ENCODE results near the gene GRID2IP. TPM values are rescaled to one million over a fixed set of nuclear protein-coding genes. Genes with fewer than 3 reads are reported as not detected.

Gene GRID2IP
- total and polyA plus RNA-seq, 2 of the 13 experiments (the other 11 are each of a cell fraction or from before 2014, with no cell fraction given): 0.03 TPM; not detected in 1

DNA sequence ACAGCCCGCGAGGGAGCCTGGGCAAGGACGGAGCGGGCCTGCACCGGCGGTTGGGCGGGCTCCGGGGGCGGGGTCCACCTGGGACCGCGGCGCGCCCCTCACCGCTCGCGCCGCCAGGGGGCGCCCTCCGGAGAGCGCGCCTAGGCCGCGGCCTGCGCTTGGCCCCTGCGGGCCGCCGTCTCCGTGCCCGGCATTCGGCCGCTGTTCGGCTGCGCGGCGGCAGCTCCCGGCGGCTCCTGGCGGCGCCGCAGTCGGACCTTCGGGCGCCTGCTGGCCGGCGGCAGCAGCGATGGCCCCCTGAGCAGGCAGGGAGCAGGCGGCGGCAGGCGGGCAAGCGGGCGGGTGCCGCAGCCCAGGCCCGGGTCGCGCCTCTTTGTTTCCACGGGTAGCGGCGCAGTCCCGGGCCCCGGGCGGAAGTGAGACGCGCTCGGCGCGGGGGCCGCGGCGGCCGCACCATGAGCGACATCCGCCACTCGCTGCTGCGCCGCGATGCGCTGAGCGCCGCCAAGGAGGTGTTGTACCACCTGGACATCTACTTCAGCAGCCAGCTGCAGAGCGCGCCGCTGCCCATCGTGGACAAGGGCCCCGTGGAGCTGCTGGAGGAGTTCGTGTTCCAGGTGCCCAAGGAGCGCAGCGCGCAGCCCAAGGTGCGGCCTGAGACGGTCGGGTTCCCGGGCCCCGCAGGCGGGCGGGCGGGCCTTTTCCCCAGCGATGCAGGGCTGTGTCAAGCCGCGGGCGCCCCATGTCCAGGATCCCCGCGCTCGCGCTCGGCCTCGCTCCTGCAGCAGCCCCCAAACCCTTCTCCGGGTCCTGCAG, 38.8 kb upstream of the GRID2IP start, which contains the start of gene INTS15 (continued):
- TF ChIP-seq, protein P1, sequence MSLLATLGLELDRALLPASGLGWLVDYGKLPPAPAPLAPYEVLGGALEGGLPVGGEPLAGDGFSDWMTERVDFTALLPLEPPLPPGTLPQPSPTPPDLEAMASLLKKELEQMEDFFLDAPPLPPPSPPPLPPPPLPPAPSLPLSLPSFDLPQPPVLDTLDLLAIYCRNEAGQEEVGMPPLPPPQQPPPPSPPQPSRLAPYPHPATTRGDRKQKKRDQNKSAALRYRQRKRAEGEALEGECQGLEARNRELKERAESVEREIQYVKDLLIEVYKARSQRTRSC (CRISPR knock-in tag; IDR thresholded peaks at IDR 0.05; ENCODE audit: low read depth): no peak
- TF ChIP-seq NPAS2 (CRISPR knock-in tag; IDR thresholded peaks at IDR 0.05; ENCODE audit: borderline replicate concordance): no peak
- no peak for TF ChIP-seq ZNF205 (CRISPR knock-in tag; IDR thresholded peaks at IDR 0.05)
- TF ChIP-seq JUND (CRISPR knock-in tag; IDR thresholded peaks at IDR 0.05): no peak
- TF ChIP-seq ZNF354B (CRISPR knock-in tag; IDR thresholded peaks at IDR 0.05): no peak
- no peak for TF ChIP-seq SRSF1 (optimal IDR thresholded peaks at IDR 0.05; ENCODE audit: low read depth, low read length)
- TF ChIP-seq ZNF317 (CRISPR knock-in tag; IDR thresholded peaks at IDR 0.05): no peak
- TF ChIP-seq, protein P2, sequence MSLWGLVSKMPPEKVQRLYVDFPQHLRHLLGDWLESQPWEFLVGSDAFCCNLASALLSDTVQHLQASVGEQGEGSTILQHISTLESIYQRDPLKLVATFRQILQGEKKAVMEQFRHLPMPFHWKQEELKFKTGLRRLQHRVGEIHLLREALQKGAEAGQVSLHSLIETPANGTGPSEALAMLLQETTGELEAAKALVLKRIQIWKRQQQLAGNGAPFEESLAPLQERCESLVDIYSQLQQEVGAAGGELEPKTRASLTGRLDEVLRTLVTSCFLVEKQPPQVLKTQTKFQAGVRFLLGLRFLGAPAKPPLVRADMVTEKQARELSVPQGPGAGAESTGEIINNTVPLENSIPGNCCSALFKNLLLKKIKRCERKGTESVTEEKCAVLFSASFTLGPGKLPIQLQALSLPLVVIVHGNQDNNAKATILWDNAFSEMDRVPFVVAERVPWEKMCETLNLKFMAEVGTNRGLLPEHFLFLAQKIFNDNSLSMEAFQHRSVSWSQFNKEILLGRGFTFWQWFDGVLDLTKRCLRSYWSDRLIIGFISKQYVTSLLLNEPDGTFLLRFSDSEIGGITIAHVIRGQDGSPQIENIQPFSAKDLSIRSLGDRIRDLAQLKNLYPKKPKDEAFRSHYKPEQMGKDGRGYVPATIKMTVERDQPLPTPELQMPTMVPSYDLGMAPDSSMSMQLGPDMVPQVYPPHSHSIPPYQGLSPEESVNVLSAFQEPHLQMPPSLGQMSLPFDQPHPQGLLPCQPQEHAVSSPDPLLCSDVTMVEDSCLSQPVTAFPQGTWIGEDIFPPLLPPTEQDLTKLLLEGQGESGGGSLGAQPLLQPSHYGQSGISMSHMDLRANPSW (CRISPR knock-in tag; IDR thresholded peaks at IDR 0.05; ENCODE audit: borderline replicate concordance): no peak
- TF ChIP-seq ZNF713 (CRISPR knock-in tag; IDR thresholded peaks at IDR 0.05): no peak
- no peak for TF ChIP-seq ZNF430 (CRISPR knock-in tag; IDR thresholded peaks at IDR 0.05)
- peak; percentile 62; the same call in 1 of the 2 replicates for TF ChIP-seq ZSCAN31 (CRISPR knock-in tag; IDR thresholded peaks at IDR 0.05; ENCODE audit: low read depth)
- TF ChIP-seq, protein P3, sequence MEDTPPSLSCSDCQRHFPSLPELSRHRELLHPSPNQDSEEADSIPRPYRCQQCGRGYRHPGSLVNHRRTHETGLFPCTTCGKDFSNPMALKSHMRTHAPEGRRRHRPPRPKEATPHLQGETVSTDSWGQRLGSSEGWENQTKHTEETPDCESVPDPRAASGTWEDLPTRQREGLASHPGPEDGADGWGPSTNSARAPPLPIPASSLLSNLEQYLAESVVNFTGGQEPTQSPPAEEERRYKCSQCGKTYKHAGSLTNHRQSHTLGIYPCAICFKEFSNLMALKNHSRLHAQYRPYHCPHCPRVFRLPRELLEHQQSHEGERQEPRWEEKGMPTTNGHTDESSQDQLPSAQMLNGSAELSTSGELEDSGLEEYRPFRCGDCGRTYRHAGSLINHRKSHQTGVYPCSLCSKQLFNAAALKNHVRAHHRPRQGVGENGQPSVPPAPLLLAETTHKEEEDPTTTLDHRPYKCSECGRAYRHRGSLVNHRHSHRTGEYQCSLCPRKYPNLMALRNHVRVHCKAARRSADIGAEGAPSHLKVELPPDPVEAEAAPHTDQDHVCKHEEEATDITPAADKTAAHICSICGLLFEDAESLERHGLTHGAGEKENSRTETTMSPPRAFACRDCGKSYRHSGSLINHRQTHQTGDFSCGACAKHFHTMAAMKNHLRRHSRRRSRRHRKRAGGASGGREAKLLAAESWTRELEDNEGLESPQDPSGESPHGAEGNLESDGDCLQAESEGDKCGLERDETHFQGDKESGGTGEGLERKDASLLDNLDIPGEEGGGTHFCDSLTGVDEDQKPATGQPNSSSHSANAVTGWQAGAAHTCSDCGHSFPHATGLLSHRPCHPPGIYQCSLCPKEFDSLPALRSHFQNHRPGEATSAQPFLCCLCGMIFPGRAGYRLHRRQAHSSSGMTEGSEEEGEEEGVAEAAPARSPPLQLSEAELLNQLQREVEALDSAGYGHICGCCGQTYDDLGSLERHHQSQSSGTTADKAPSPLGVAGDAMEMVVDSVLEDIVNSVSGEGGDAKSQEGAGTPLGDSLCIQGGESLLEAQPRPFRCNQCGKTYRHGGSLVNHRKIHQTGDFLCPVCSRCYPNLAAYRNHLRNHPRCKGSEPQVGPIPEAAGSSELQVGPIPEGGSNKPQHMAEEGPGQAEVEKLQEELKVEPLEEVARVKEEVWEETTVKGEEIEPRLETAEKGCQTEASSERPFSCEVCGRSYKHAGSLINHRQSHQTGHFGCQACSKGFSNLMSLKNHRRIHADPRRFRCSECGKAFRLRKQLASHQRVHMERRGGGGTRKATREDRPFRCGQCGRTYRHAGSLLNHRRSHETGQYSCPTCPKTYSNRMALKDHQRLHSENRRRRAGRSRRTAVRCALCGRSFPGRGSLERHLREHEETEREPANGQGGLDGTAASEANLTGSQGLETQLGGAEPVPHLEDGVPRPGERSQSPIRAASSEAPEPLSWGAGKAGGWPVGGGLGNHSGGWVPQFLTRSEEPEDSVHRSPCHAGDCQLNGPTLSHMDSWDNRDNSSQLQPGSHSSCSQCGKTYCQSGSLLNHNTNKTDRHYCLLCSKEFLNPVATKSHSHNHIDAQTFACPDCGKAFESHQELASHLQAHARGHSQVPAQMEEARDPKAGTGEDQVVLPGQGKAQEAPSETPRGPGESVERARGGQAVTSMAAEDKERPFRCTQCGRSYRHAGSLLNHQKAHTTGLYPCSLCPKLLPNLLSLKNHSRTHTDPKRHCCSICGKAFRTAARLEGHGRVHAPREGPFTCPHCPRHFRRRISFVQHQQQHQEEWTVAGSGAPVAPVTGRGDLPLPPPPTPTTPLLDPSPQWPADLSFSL (CRISPR knock-in tag; IDR thresholded peaks at IDR 0.05): no peak
- peak; percentile 90 for TF ChIP-seq RBFOX2 (IDR thresholded peaks at IDR 0.05; ENCODE audit: low read depth, low read length)
- TF ChIP-seq HNRNPLL (IDR thresholded peaks at IDR 0.05; ENCODE audit: low read depth, low read length, poor library complexity, severe bottlenecking): no peak
- TF ChIP-seq NFIC (IDR thresholded peaks at IDR 0.05; ENCODE audit: low read length): no peak
- TF ChIP-seq CC2D1A (CRISPR knock-in tag; IDR thresholded peaks at IDR 0.05): no peak
- peak; percentile 56 for TF ChIP-seq ATF7-NPFF (CRISPR knock-in tag; IDR thresholded peaks at IDR 0.05; ENCODE audit: low read depth)
- TF ChIP-seq, protein P4, sequence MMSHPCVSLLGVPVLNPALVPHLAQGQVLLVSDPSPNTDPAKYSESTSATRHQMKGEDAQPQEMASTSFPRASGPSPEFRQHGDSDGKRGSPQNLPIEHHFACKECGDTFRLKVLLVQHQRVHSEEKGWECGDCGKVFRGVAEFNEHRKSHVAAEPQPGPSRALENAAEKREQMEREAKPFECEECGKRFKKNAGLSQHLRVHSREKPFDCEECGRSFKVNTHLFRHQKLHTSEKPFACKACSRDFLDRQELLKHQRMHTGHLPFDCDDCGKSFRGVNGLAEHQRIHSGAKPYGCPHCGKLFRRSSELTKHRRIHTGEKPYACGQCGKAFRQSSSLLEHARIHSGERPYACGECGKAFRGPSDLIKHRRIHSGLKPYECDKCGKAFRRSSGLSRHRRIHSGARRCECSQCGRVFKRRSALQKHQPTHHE (CRISPR knock-in tag; IDR thresholded peaks at IDR 0.05; ENCODE audit: borderline replicate concordance): 0 out of 2 replicates have a peak, but pooled peaks have one; percentile 5
